Measurements from ENCODE around the gene FLYWCH2. TPM values are rescaled to one million over a fixed set of nuclear protein-coding genes. Genes with fewer than 3 reads are reported as not detected.

FLYWCH2 gene
- total RNA-seq, 1 donor = 38.7 TPM

DNA sequence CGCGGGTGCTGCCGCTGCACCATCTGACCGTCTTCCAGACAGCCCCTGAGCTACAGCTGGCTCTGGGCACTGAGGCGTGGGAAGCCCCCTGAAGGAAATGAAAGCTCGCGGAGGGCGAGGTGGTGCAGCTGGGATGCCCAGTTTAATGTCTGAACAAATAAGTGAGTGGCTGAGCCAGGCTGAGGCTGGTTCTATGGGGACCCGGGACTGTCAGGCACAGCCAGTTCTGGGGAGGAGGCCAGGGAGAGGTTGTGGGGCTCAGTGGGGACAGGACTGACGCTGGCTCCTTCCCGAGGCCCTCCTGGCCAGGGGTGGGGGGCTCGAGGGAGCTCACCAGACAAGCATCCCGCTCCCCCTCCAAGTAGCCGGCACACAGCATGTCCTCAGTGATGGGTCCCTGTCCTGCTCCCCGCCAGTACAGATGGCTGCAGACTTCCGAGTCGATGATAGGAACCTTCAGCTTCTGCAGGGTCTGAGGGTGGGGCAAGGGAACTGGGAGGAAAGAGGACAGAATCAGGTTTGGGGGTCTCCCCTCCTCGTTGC lies 29.4 kb upstream of the FLYWCH2 start:
- TF ChIP-seq, protein P1, sequence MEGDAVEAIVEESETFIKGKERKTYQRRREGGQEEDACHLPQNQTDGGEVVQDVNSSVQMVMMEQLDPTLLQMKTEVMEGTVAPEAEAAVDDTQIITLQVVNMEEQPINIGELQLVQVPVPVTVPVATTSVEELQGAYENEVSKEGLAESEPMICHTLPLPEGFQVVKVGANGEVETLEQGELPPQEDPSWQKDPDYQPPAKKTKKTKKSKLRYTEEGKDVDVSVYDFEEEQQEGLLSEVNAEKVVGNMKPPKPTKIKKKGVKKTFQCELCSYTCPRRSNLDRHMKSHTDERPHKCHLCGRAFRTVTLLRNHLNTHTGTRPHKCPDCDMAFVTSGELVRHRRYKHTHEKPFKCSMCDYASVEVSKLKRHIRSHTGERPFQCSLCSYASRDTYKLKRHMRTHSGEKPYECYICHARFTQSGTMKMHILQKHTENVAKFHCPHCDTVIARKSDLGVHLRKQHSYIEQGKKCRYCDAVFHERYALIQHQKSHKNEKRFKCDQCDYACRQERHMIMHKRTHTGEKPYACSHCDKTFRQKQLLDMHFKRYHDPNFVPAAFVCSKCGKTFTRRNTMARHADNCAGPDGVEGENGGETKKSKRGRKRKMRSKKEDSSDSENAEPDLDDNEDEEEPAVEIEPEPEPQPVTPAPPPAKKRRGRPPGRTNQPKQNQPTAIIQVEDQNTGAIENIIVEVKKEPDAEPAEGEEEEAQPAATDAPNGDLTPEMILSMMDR (IDR thresholded peaks at IDR 0.05; ENCODE audit: extremely low read depth, low read depth, low read length) = no peak
- H3K27me3 ChIP-seq (ENCODE audit: insufficient read depth, low read length) = peaks cover 29% of the 10 kb centered on the region
- H3K4me2 ChIP-seq (ENCODE audit: insufficient read depth, low read length) = no peak overlapping the region
- no peak overlapping the region for H3K27ac ChIP-seq (ENCODE audit: low read depth, low read length)
- no peaks in the 10 kb centered on the region for H4K20me1 ChIP-seq (ENCODE audit: insufficient read depth, low read length)
- DNase-seq (ENCODE audit: insufficient read length, low spot score, missing footprints) = peak; percentile 14
- H3K79me2 ChIP-seq (ENCODE audit: insufficient read depth, low read length) = no peaks in the 10 kb centered on the region
- H2AFZ ChIP-seq (ENCODE audit: low read length) = no peak overlapping the region
- H3K4me3 ChIP-seq (ENCODE audit: insufficient read depth, low read length) = no peak overlapping the region
- no peaks in the 10 kb centered on the region for H3K36me3 ChIP-seq (ENCODE audit: insufficient read depth, low read length)
- H3K4me1 ChIP-seq (ENCODE audit: insufficient read depth, low read length) = peaks cover 4% of the 10 kb centered on the region
- no peaks in the 10 kb centered on the region for H3K9me3 ChIP-seq (ENCODE audit: low read depth, low read length)

DNA sequence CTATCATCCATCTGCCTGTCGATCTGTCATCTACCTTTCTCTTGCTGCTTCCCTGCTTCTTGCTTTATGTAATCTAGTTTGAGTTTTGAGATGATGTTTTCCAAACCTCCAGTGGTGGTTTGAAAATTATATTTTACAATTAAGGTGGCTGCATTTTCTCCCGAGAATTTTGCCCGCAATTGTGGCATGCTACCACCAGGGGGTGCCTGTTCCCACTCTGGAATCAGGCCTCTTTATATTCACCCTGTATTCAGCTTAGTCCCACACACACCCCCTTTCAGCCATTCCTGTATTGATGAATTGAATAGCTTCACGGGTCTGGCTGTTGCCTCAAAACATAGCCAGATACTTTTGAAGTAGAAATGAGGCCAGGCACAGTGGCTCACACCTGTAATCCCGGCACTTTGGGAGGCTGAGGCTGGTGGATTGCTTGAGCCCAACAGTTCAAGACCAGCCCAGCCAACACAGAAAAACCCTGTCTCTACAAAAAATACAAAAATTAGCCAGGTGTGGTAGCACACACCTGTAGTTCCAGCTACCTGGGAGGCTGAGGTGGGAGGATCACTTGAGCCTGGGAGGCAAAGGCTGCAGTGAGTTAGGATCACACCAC lies 28.2 kb upstream of the FLYWCH2 start:
- no peaks in the 10 kb centered on the region for H3K9me3 ChIP-seq (ENCODE audit: low read depth, low read length)
- H3K36me3 ChIP-seq (ENCODE audit: insufficient read depth, low read length) = no peaks in the 10 kb centered on the region
- peaks cover 4% of the 10 kb centered on the region for H3K4me1 ChIP-seq (ENCODE audit: insufficient read depth, low read length)
- no peak overlapping the region for H3K27ac ChIP-seq (ENCODE audit: low read depth, low read length)
- H3K27me3 ChIP-seq (ENCODE audit: insufficient read depth, low read length) = peaks cover 24% of the 10 kb centered on the region
- H3K4me2 ChIP-seq (ENCODE audit: insufficient read depth, low read length) = no peak overlapping the region
- no peaks in the 10 kb centered on the region for H3K79me2 ChIP-seq (ENCODE audit: insufficient read depth, low read length)
- H2AFZ ChIP-seq (ENCODE audit: low read length) = no peak overlapping the region
- no peak overlapping the region for H3K4me3 ChIP-seq (ENCODE audit: insufficient read depth, low read length)
- TF ChIP-seq, protein P1 (IDR thresholded peaks at IDR 0.05; ENCODE audit: extremely low read depth, low read depth, low read length) = peak; percentile 49
- H4K20me1 ChIP-seq (ENCODE audit: insufficient read depth, low read length) = no peaks in the 10 kb centered on the region
- peak; percentile 84 for DNase-seq (ENCODE audit: insufficient read length, low spot score, missing footprints)

DNA sequence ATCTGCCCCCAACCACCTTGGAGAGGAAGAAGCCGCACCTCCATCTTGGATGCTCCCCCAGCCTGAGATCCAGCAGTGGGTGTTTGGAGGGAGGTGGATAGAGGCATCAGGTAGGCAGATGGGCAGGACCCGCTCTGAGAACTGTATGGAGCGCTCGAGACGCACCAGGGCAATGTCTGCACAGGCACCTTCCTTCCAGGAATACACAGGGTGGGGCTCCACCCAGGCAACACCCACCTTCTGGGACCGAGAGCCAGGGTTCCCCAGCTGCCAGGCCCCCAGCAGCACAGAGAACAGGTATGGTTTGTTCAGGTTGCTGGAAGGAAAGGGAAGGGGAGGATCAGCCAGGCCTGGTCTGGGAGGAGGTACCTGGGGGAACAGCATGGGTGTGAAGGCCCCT lies 27.5 kb upstream of the FLYWCH2 start:
- peak; percentile 88 for DNase-seq (ENCODE audit: insufficient read length, low spot score, missing footprints)
- TF ChIP-seq, protein P1 (IDR thresholded peaks at IDR 0.05; ENCODE audit: extremely low read depth, low read depth, low read length) = no peak

DNA sequence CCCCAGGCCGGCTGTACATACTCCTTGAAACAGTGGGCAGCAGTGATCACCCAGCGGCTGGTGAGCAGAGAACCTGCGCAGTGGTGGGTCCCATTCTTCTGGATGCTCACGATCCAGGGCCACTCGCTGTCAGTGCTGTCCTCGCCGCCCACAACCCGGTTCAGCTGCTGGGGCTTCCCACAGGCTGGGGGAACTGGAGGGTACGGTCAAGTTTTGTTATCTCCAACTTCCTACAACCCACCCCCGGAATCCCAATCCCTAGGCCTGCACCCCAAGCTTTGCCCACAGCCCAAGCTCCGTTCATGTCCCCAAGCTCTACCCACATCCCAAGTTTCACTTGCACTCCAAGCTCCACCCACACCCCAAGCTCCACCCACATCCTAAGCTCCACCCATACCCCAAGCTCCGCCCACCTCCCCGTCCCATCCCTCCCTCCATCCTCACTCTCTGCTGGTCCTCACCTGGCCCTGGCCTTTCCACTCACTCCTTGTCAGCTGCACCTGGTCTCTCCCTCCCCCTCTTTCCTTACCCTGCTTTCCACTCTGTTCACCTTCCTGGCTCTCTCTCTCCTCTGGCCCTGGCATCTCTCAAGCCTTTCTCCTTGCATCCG lies 26.8 kb upstream of the FLYWCH2 start:
- Histone ChIP-seq H3K79me2 (ENCODE audit: insufficient read depth, low read length) (no peaks in the 10 kb centered on the region), H3K27me3 (ENCODE audit: insufficient read depth, low read length) (peaks cover 21% of the 10 kb centered on the region), H3K27ac (ENCODE audit: low read depth, low read length) (no peak overlapping the region), H3K4me2 (ENCODE audit: insufficient read depth, low read length) (no peak overlapping the region), H3K9me3 (ENCODE audit: low read depth, low read length) (peaks cover 5% of the 10 kb centered on the region), H3K4me1 (ENCODE audit: insufficient read depth, low read length) (peaks cover 4% of the 10 kb centered on the region), H3K36me3 (ENCODE audit: insufficient read depth, low read length) (no peaks in the 10 kb centered on the region), H3K4me3 (ENCODE audit: insufficient read depth, low read length) (no peak overlapping the region), H4K20me1 (ENCODE audit: insufficient read depth, low read length) (no peaks in the 10 kb centered on the region), H2AFZ (ENCODE audit: low read length) (no peak overlapping the region)
- DNase-seq (ENCODE audit: insufficient read length, low spot score, missing footprints) = peak; percentile 89
- TF ChIP-seq, protein P1 (IDR thresholded peaks at IDR 0.05; ENCODE audit: extremely low read depth, low read depth, low read length) = no peak

More for the DNA sequence above, 27.5 kb upstream of the FLYWCH2 start:
- Histone ChIP-seq H3K79me2 (ENCODE audit: insufficient read depth, low read length) (no peaks in the 10 kb centered on the region), H3K4me1 (ENCODE audit: insufficient read depth, low read length) (peaks cover 4% of the 10 kb centered on the region), H3K27ac (ENCODE audit: low read depth, low read length) (no peak overlapping the region), H3K9me3 (ENCODE audit: low read depth, low read length) (no peaks in the 10 kb centered on the region), H3K4me3 (ENCODE audit: insufficient read depth, low read length) (no peak overlapping the region), H3K36me3 (ENCODE audit: insufficient read depth, low read length) (no peaks in the 10 kb centered on the region), H4K20me1 (ENCODE audit: insufficient read depth, low read length) (no peaks in the 10 kb centered on the region), H3K27me3 (ENCODE audit: insufficient read depth, low read length) (peaks cover 23% of the 10 kb centered on the region), H3K4me2 (ENCODE audit: insufficient read depth, low read length) (no peak overlapping the region), H2AFZ (ENCODE audit: low read length) (no peak overlapping the region)

Measured in osteoblast (primary cell).